Measurements from ENCODE around the gene SLITRK5. TPM values are rescaled to one million over a fixed set of nuclear protein-coding genes. Genes with fewer than 3 reads are reported as not detected.

The SLITRK5 gene
- total RNA-seq, 1 experiment from 2014 or later, result not detected

- RAD21 ChIA-PET (ENCODE audit: low non-redundant PET in 1 of 2, low total read pairs in 2 of 2, uncharacterized antibody in 2 of 2, unreplicated experiment in 2 of 2), result no interaction called here
- intact Hi-C loops (cut with micrococcal nuclease), result no loop called here
- TF ChIP-seq SP1 (IDR thresholded peaks at IDR 0.05; ENCODE audit: low read depth) (no peak), SIN3A (IDR thresholded peaks at IDR 0.05; ENCODE audit: low read depth) (no peak)
- no peaks in the 10 kb centered on the region; a peak in 1 of 4 replicates for H3K9me3 ChIP-seq (ENCODE audit: control insufficient read depth in 1 of 2, insufficient read depth in 1 of 2, low read depth in 1 of 2, low read length in 2 of 2)
- no peak overlapping the region for H3K9ac ChIP-seq (ENCODE audit: low read length)
- H3K4me1 ChIP-seq (ENCODE audit: control insufficient read depth in 1 of 2, insufficient read depth in 2 of 2, low read length in 2 of 2), result no peaks in the 10 kb centered on the region
- H2AFZ ChIP-seq (ENCODE audit: low read depth, low read length, poor library complexity, severe bottlenecking), result no peak overlapping the region
- no peak overlapping the region for H3K27ac ChIP-seq (ENCODE audit: low read depth, low read length)
- no peaks in the 10 kb centered on the region for H3K36me3 ChIP-seq (ENCODE audit: control insufficient read depth in 1 of 2, insufficient read depth in 2 of 2, low read length in 2 of 2)
- no peaks in the 10 kb centered on the region for H3K9me2 ChIP-seq (ENCODE audit: insufficient read depth)
- H4K20me1 ChIP-seq (ENCODE audit: insufficient read depth), result no peaks in the 10 kb centered on the region
- POLR2A ChIA-PET, result no interaction called here
- CTCF ChIA-PET, result no interaction called here
- DNase-seq (ENCODE audit: low read depth, low spot score), result no peak
- no peak for ATAC-seq
- no TSS peak for BruUV-seq (replicated peaks)
- no peaks in the 10 kb centered on the region for H3K79me2 ChIP-seq (ENCODE audit: insufficient read depth, low read length)
- no peaks in the 10 kb centered on the region for H3K27me3 ChIP-seq (ENCODE audit: insufficient read depth, low read length)
- H3K4me2 ChIP-seq (ENCODE audit: low read length), result no peak overlapping the region
- no peak overlapping the region for H3K4me3 ChIP-seq (replicated peaks in 1 of 2; ENCODE audit: low read depth in 1 of 2, low read length in 2 of 2)
Measured at GRCh38 chr13:87677496-87678371, 6.6 kb downstream of the SLITRK5 start.

- Histone ChIP-seq H2AFZ (ENCODE audit: low read depth, low read length, poor library complexity, severe bottlenecking) (no peak overlapping the region), H3K79me2 (ENCODE audit: insufficient read depth, low read length) (no peaks in the 10 kb centered on the region), H3K4me2 (ENCODE audit: low read length) (no peak overlapping the region), H3K36me3 (ENCODE audit: control insufficient read depth in 1 of 2, insufficient read depth in 2 of 2, low read length in 2 of 2) (no peaks in the 10 kb centered on the region), H4K20me1 (ENCODE audit: insufficient read depth) (no peaks in the 10 kb centered on the region), H3K4me3 (replicated peaks in 1 of 2; ENCODE audit: low read depth in 1 of 2, low read length in 2 of 2) (no peak overlapping the region), H3K9me3 (ENCODE audit: control insufficient read depth in 1 of 2, insufficient read depth in 1 of 2, low read depth in 1 of 2, low read length in 2 of 2) (no peaks in the 10 kb centered on the region; a peak in 1 of 4 replicates), H3K9ac (ENCODE audit: low read length) (no peak overlapping the region), H3K27me3 (ENCODE audit: insufficient read depth, low read length) (no peaks in the 10 kb centered on the region), H3K4me1 (ENCODE audit: control insufficient read depth in 1 of 2, insufficient read depth in 2 of 2, low read length in 2 of 2) (no peaks in the 10 kb centered on the region), H3K27ac (ENCODE audit: low read depth, low read length) (no peak overlapping the region), H3K9me2 (ENCODE audit: insufficient read depth) (no peaks in the 10 kb centered on the region)
- ATAC-seq (no peak), DNase-seq (ENCODE audit: low read depth, low spot score) (no peak)
- ChIA-PET RAD21 (ENCODE audit: low non-redundant PET in 1 of 2, low total read pairs in 2 of 2, uncharacterized antibody in 2 of 2, unreplicated experiment in 2 of 2) (no interaction called here), CTCF (no interaction called here), POLR2A (no interaction called here)
- intact Hi-C loops (cut with micrococcal nuclease), result no loop called here
- BruUV-seq (replicated peaks), result no TSS peak
- TF ChIP-seq ZFX (IDR thresholded peaks at IDR 0.05) (no peak), CBX3 (IDR thresholded peaks at IDR 0.05; ENCODE audit: low read depth) (no peak), REST (IDR thresholded peaks at IDR 0.05; ENCODE audit: low read depth) (no peak), EZH2phosphoT487 (IDR thresholded peaks at IDR 0.05; ENCODE audit: borderline replicate concordance) (no peak), FOSL1 (IDR thresholded peaks at IDR 0.05; ENCODE audit: low read depth) (no peak), ZNF274 (IDR thresholded peaks at IDR 0.05; ENCODE audit: low read depth, low read length) (no peak), ATF3 (IDR thresholded peaks at IDR 0.05) (no peak), SP1 (IDR thresholded peaks at IDR 0.05; ENCODE audit: low read depth) (no peak), EGR1 (IDR thresholded peaks at IDR 0.05; ENCODE audit: low read depth) (no peak), TCF7L2 (IDR thresholded peaks at IDR 0.05; ENCODE audit: borderline replicate concordance, extremely low read depth, insufficient read depth, insufficient read length) (no peak), RAD21 (IDR thresholded peaks at IDR 0.05; ENCODE audit: low read depth) (no peak), SRF (IDR thresholded peaks at IDR 0.05; ENCODE audit: low read depth) (no peak), POLR2AphosphoS5 (IDR thresholded peaks at IDR 0.05; ENCODE audit: low read depth, low read length) (no peak)
- TF ChIP-seq, protein P1, sequence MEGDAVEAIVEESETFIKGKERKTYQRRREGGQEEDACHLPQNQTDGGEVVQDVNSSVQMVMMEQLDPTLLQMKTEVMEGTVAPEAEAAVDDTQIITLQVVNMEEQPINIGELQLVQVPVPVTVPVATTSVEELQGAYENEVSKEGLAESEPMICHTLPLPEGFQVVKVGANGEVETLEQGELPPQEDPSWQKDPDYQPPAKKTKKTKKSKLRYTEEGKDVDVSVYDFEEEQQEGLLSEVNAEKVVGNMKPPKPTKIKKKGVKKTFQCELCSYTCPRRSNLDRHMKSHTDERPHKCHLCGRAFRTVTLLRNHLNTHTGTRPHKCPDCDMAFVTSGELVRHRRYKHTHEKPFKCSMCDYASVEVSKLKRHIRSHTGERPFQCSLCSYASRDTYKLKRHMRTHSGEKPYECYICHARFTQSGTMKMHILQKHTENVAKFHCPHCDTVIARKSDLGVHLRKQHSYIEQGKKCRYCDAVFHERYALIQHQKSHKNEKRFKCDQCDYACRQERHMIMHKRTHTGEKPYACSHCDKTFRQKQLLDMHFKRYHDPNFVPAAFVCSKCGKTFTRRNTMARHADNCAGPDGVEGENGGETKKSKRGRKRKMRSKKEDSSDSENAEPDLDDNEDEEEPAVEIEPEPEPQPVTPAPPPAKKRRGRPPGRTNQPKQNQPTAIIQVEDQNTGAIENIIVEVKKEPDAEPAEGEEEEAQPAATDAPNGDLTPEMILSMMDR (IDR thresholded peaks at IDR 0.05 in 2 of 3, conservative IDR thresholded peaks at IDR 0.05 in 1 of 3; ENCODE audit: borderline replicate concordance in 1 of 3, insufficient read depth in 1 of 3, low read depth in 2 of 3, low read length in 2 of 3), result no peak
Measured at GRCh38 chr13:87678372-87678752, 7.2 kb downstream of the SLITRK5 start.
